Liver (tissue), 9 donors: ENCODE results near the gene SRGAP3. TPM values are rescaled to one million over a fixed set of nuclear protein-coding genes. Genes with fewer than 3 reads are reported as not detected.

Experiments used
- DNase-seq: peaks from one replicate; pipeline ENCODE4 v3.0.0-alpha.2; 2017; ENCODE audit warnings: low spot score
- H3K27ac ChIP-seq, 2 donors: one replicate each; pipeline ENCODE4 v1.7.0; 2013; ENCODE audit warnings: inconsistent platforms in 2 of 2, low read length in 2 of 2, control low read depth in 1 of 2, low read depth in 1 of 2, mild to moderate bottlenecking in 1 of 2
- H3K27me3 ChIP-seq, 4 donors: one replicate each; pipeline versions ENCODE4 v1.6.1 to v1.7.0; 2013; ENCODE audit warnings: low read length in 3 of 4, inconsistent platforms in 1 of 4, mild to moderate bottlenecking in 1 of 4, moderate library complexity in 1 of 4; ENCODE audit not compliant: control insufficient read depth in 4 of 4, insufficient read depth in 4 of 4
- H3K36me3 ChIP-seq, 4 donors: one replicate each; pipeline versions ENCODE4 v1.6.1 to v1.7.0; 2013; ENCODE audit warnings: low read length in 3 of 4, mild to moderate bottlenecking in 3 of 4, low read depth in 1 of 4, moderate library complexity in 1 of 4; ENCODE audit not compliant: control insufficient read depth in 4 of 4, insufficient read depth in 3 of 4
- H3K4me1 ChIP-seq, 4 donors: one replicate each; pipeline versions ENCODE4 v1.6.1 to v1.7.0; 2013; ENCODE audit warnings: low read length in 3 of 4, mild to moderate bottlenecking in 3 of 4, moderate library complexity in 1 of 4; ENCODE audit not compliant: control insufficient read depth in 4 of 4, insufficient read depth in 4 of 4
- H3K4me3 ChIP-seq, 3 donors: one replicate each; pipeline versions ENCODE4 v1.6.1 to v1.7.0; 2013; ENCODE audit warnings: low read length in 3 of 3, control low read depth in 1 of 3, low read depth in 1 of 3, mild to moderate bottlenecking in 1 of 3
- H3K9ac ChIP-seq, 2 donors: one replicate each; pipeline ENCODE4 v1.7.0; 2013; ENCODE audit warnings: low read length in 2 of 2, mild to moderate bottlenecking in 2 of 2, moderate library complexity in 2 of 2, control low read depth in 1 of 2, low read depth in 1 of 2
- H3K9me3 ChIP-seq, 4 donors: one replicate each; pipeline versions ENCODE4 v1.6.1 to v1.7.0; 2013; ENCODE audit warnings: low read length in 3 of 4; ENCODE audit not compliant: control insufficient read depth in 4 of 4
- EGR1 ChIP-seq, 2 donors: IDR thresholded peaks; 2 replicates each; pipeline ENCODE4 v1.6.1; 2016 to 2018; ENCODE audit warnings: antibody characterized with exemption in 2 of 2, low read depth in 2 of 2
- FOXA1 ChIP-seq: IDR thresholded peaks from 2 replicates; pipeline ENCODE4 v1.6.1; 2016; ENCODE audit warnings: antibody characterized with exemption
- FOXA2 ChIP-seq: IDR thresholded peaks from 2 replicates; pipeline ENCODE4 v1.6.1; 2016; ENCODE audit warnings: antibody characterized with exemption
- GABPA ChIP-seq, 2 donors: IDR thresholded peaks in 1 of 2; conservative IDR thresholded peaks in 1 of 2; 2 replicates each; pipeline ENCODE4 v1.6.1; 2016; ENCODE audit warnings: antibody characterized with exemption in 2 of 2, mild to moderate bottlenecking in 1 of 2, moderate library complexity in 1 of 2
- HNF4A ChIP-seq, 2 donors: conservative IDR thresholded peaks; 2 replicates each; pipeline ENCODE4 v1.6.1; 2016; ENCODE audit warnings: antibody characterized with exemption in 2 of 2, mild to moderate bottlenecking in 2 of 2
- HNF4G ChIP-seq: IDR thresholded peaks from 2 replicates; pipeline ENCODE4 v1.6.1; 2016; ENCODE audit warnings: antibody characterized with exemption
- JUND ChIP-seq, 2 donors: IDR thresholded peaks; 2 replicates each; pipeline ENCODE4 v1.6.1; 2016; ENCODE audit warnings: antibody characterized with exemption in 2 of 2
- NR2F2 ChIP-seq: IDR thresholded peaks from 2 replicates; pipeline ENCODE4 v1.6.1; 2016; ENCODE audit warnings: antibody characterized with exemption
- RAD21 ChIP-seq, 2 donors: IDR thresholded peaks; 2 replicates each; pipeline ENCODE4 v1.6.1; 2016; ENCODE audit warnings: antibody characterized with exemption in 2 of 2, mild to moderate bottlenecking in 2 of 2
- RXRA ChIP-seq, 2 donors: IDR thresholded peaks; 2 replicates each; pipeline ENCODE4 v1.6.1; 2017 to 2018; ENCODE audit warnings: antibody characterized with exemption in 2 of 2, mild to moderate bottlenecking in 1 of 2
- SP1 ChIP-seq: IDR thresholded peaks from 2 replicates; pipeline ENCODE4 v1.6.1; 2018; ENCODE audit warnings: antibody characterized with exemption, mild to moderate bottlenecking
- TAF1 ChIP-seq: conservative IDR thresholded peaks from 2 replicates; pipeline ENCODE4 v1.6.1; 2016; ENCODE audit warnings: antibody characterized with exemption, mild to moderate bottlenecking
- YY1 ChIP-seq: IDR thresholded peaks from 2 replicates; pipeline ENCODE4 v1.6.1; 2016; ENCODE audit warnings: antibody characterized with exemption, mild to moderate bottlenecking
- WGBS: extraction: QIAGEN DNeasy Blood & Tissue Kit; methylation state at CpG from one replicate; pipeline ENCODE4 v1.1.7; 2013; 5-methylcytosine and 5-hydroxymethylcytosine counted together
- polyA plus RNA-seq, 2 donors: library from polyadenylated mRNA; stranded (reverse) in 1 of 2; unstranded in 1 of 2; fragments of 200-250 nt in 1 of 2; fragments of >200 nt in 1 of 2; fragmentation: Nextera tagmentation in 1 of 2; extraction: Ambion mirVana in 1 of 2; gene quantifications; one replicate each; pipeline versions ENCODE4 v1.2.1 to v1.2.3, GENCODE V29; 2013 to 2015
- total RNA-seq, 2 donors: library from RNA; depleted of rRNA; stranded (reverse); fragments of >200 nt; gene quantifications; one replicate each; pipeline ENCODE4 v1.2.3, GENCODE V29; 2014
- TF ChIP-seq, protein P1 (sequence below): IDR thresholded peaks from 2 replicates; pipeline ENCODE4 v1.6.1; 2016; ENCODE audit warnings: antibody characterized with exemption
- TF ChIP-seq, protein P2 (sequence below): IDR thresholded peaks from 2 replicates; pipeline ENCODE4 v1.6.1; 2016; ENCODE audit warnings: antibody characterized with exemption
- TF ChIP-seq, protein P3 (sequence below): IDR thresholded peaks from 2 replicates; pipeline ENCODE4 v1.6.1; 2016; ENCODE audit warnings: antibody characterized with exemption
- TF ChIP-seq, protein P4 (sequence below): IDR thresholded peaks from 2 replicates; pipeline ENCODE4 v1.6.1; 2016; ENCODE audit warnings: antibody characterized with exemption, mild to moderate bottlenecking
- TF ChIP-seq, protein P5 (sequence below): fragments of 150-350 bp; IDR thresholded peaks from 2 replicates; pipeline ENCODE4 v1.5.1; 2017; ENCODE audit warnings: improper control_type of control experiment, low read depth, low read length; ENCODE audit not compliant: missing input control
- donor health status: healthy.
- donor health status: healthy.
- donor health status: healthy.
- donor health status: healthy.
- donor health status: healthy.

SRGAP3 gene
- total and polyA plus RNA-seq, 4 donors = 0.61 to 4.2 (median 1.6) TPM

DNA sequence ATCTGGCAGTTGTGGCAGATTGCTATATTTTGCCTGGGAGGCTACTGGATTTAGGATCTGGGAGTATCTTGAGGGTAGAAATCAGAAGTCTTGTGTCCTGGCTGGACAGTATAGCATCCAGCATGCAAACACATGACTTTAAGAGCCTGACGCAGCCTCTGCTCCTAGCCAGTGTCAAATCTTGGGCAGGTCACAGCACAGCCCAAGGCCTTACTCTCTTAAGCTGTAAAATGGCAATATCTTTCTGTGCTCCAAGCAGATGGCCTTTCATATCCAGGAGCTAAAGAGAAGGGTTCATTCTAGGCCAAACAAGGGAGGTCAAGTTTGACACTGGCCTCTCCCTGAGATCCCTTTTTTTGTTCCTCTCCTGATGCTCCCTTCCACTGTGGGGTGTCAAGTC, 266.4 kb downstream of the SRGAP3 start:
- TF ChIP-seq EGR1 (IDR thresholded peaks at IDR 0.05; ENCODE audit: low read depth in 2 of 2) (no peak), SP1 (no peak), RXRA (IDR thresholded peaks at IDR 0.05) (no peak), FOXA1 (no peak), NR2F2 (no peak), FOXA2 (no peak), TAF1 (no peak), HNF4G (no peak), RAD21 (IDR thresholded peaks at IDR 0.05) (no peak), HNF4A (conservative IDR thresholded peaks at IDR 0.05) (no peak), GABPA (IDR thresholded peaks at IDR 0.05 in 1 of 2, conservative IDR thresholded peaks at IDR 0.05 in 1 of 2) (no peak), YY1 (no peak)
- TF ChIP-seq, protein P1, sequence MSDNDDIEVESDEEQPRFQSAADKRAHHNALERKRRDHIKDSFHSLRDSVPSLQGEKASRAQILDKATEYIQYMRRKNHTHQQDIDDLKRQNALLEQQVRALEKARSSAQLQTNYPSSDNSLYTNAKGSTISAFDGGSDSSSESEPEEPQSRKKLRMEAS = no peak
- TF ChIP-seq, protein P2, sequence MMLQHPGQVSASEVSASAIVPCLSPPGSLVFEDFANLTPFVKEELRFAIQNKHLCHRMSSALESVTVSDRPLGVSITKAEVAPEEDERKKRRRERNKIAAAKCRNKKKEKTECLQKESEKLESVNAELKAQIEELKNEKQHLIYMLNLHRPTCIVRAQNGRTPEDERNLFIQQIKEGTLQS = no peak
- TF ChIP-seq, protein P3, sequence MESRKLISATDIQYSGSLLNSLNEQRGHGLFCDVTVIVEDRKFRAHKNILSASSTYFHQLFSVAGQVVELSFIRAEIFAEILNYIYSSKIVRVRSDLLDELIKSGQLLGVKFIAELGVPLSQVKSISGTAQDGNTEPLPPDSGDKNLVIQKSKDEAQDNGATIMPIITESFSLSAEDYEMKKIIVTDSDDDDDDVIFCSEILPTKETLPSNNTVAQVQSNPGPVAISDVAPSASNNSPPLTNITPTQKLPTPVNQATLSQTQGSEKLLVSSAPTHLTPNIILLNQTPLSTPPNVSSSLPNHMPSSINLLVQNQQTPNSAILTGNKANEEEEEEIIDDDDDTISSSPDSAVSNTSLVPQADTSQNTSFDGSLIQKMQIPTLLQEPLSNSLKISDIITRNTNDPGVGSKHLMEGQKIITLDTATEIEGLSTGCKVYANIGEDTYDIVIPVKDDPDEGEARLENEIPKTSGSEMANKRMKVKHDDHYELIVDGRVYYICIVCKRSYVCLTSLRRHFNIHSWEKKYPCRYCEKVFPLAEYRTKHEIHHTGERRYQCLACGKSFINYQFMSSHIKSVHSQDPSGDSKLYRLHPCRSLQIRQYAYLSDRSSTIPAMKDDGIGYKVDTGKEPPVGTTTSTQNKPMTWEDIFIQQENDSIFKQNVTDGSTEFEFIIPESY = no peak
- TF ChIP-seq, protein P4, sequence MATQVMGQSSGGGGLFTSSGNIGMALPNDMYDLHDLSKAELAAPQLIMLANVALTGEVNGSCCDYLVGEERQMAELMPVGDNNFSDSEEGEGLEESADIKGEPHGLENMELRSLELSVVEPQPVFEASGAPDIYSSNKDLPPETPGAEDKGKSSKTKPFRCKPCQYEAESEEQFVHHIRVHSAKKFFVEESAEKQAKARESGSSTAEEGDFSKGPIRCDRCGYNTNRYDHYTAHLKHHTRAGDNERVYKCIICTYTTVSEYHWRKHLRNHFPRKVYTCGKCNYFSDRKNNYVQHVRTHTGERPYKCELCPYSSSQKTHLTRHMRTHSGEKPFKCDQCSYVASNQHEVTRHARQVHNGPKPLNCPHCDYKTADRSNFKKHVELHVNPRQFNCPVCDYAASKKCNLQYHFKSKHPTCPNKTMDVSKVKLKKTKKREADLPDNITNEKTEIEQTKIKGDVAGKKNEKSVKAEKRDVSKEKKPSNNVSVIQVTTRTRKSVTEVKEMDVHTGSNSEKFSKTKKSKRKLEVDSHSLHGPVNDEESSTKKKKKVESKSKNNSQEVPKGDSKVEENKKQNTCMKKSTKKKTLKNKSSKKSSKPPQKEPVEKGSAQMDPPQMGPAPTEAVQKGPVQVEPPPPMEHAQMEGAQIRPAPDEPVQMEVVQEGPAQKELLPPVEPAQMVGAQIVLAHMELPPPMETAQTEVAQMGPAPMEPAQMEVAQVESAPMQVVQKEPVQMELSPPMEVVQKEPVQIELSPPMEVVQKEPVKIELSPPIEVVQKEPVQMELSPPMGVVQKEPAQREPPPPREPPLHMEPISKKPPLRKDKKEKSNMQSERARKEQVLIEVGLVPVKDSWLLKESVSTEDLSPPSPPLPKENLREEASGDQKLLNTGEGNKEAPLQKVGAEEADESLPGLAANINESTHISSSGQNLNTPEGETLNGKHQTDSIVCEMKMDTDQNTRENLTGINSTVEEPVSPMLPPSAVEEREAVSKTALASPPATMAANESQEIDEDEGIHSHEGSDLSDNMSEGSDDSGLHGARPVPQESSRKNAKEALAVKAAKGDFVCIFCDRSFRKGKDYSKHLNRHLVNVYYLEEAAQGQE = no peak
- TF ChIP-seq, protein P5, sequence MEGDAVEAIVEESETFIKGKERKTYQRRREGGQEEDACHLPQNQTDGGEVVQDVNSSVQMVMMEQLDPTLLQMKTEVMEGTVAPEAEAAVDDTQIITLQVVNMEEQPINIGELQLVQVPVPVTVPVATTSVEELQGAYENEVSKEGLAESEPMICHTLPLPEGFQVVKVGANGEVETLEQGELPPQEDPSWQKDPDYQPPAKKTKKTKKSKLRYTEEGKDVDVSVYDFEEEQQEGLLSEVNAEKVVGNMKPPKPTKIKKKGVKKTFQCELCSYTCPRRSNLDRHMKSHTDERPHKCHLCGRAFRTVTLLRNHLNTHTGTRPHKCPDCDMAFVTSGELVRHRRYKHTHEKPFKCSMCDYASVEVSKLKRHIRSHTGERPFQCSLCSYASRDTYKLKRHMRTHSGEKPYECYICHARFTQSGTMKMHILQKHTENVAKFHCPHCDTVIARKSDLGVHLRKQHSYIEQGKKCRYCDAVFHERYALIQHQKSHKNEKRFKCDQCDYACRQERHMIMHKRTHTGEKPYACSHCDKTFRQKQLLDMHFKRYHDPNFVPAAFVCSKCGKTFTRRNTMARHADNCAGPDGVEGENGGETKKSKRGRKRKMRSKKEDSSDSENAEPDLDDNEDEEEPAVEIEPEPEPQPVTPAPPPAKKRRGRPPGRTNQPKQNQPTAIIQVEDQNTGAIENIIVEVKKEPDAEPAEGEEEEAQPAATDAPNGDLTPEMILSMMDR = no peak
- Histone ChIP-seq H3K4me1 (peaks cover 0 to 6% (median 2%) of the 10 kb centered on the region in 4 donors), H3K27ac (no peak overlapping the region), H3K4me3 (no peak overlapping the region), H3K27me3 (no peaks in the 10 kb centered on the region), H3K9ac (no peak overlapping the region), H3K36me3 (no peaks in the 10 kb centered on the region), H3K9me3 (no peaks in the 10 kb centered on the region)
- WGBS = 90% methylated on average over 1 of the region's 1 CpG
- DNase-seq = no peak

DNA sequence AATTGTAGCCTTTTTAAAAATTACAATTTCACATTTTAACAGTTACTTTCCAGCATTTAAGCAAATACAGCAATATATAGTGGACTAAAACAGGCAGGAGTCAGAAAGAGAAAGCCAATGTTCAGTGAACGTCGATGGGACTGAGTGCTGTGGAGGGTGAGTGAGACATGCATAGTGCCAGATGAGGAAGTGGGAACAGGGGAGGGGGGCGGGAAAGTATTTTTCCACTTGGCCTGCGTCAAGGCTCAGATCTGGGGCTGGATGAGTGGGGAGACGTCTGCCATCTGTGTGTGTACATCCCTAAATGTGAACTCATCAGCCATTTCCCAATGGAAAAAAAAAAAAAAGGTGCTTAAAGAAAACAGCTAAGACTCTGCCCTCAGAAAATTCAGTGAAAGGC, 266.9 kb downstream of the SRGAP3 start:
- 62% methylated on average over 5 of the region's 5 CpGs for WGBS
- Histone ChIP-seq H3K4me1 (peaks cover 0 to 6% (median 2%) of the 10 kb centered on the region in 4 donors), H3K27me3 (no peaks in the 10 kb centered on the region), H3K9me3 (no peaks in the 10 kb centered on the region), H3K9ac (no peak overlapping the region), H3K27ac (no peak overlapping the region), H3K4me3 (no peak overlapping the region), H3K36me3 (no peaks in the 10 kb centered on the region)
- no peak for DNase-seq
- TF ChIP-seq SP1 = no peak
- no peak for TF ChIP-seq YY1
- TF ChIP-seq, protein P3 = no peak
- TF ChIP-seq GABPA (IDR thresholded peaks at IDR 0.05 in 1 of 2, conservative IDR thresholded peaks at IDR 0.05 in 1 of 2) = no peak
- TF ChIP-seq TAF1 = no peak
- no peak for TF ChIP-seq JUND (IDR thresholded peaks at IDR 0.05)
- TF ChIP-seq HNF4G = no peak
- TF ChIP-seq, protein P5 = no peak
- TF ChIP-seq HNF4A (conservative IDR thresholded peaks at IDR 0.05) = no peak
- TF ChIP-seq, protein P2 = no peak
